PC-9 (cell line): Measurements from ENCODE around the gene CDC14B. TPM values are rescaled to one million over a fixed set of nuclear protein-coding genes. Genes with fewer than 3 reads are reported as not detected.
"Not testable (repeated sequence)": the region's sequence is repeated elsewhere in the genome, so short reads cannot be mapped to it uniquely, and the experiment has no call there.

Experiments
- BruUV-seq: library from RNA; stranded (reverse); fragments of 400-500 nt; replicated peaks from 2 replicates; lab custom pipeline; 2021; lab: Mats Ljungman, UMichigan
- CTCF ChIA-PET: fragments of 300-600 bp; sonication (Branson Sonifier 250); formaldehyde crosslinking; loops from one replicate; lab custom pipeline; 2022; ENCODE audit warnings: antibody characterized with exemption; lab: Charles Lee
- POLR2A ChIA-PET: fragments of 300-600 bp; sonication (Branson Sonifier 250); formaldehyde crosslinking; loops from one replicate; lab custom pipeline; 2022; ENCODE audit warnings: antibody characterized with exemption; ENCODE audit not compliant: unreplicated experiment; lab: Charles Lee
- DNase-seq, 2 experiments: peaks; one replicate each; pipeline versions ENCODE4 v3.0.0 to v3.0.0-alpha.2; 2015 to 2022; ENCODE audit warnings: mixed read lengths in 1 of 2
- H2AFZ ChIP-seq: fragments of 200-600 bp; sonication (generic); 2 replicates; pipeline ENCODE4 v1.8.1; 2017; ENCODE audit warnings: antibody characterized with exemption
- H3F3A ChIP-seq: fragments of 200-600 bp; sonication (generic); 2 replicates; pipeline ENCODE4 v1.8.1; 2017; ENCODE audit warnings: antibody characterized with exemption, mild to moderate bottlenecking, low read depth; ENCODE audit not compliant: insufficient read depth
- H3K27ac ChIP-seq: fragments of 200-600 bp; sonication (generic); 2 replicates; pipeline ENCODE4 v1.6.1; 2016; ENCODE audit warnings: mixed run types
- H3K27me3 ChIP-seq: fragments of 200-600 bp; sonication (generic); 2 replicates; pipeline ENCODE4 v1.6.1; 2016; ENCODE audit warnings: low read depth, mixed run types; ENCODE audit not compliant: insufficient read depth
- H3K36me3 ChIP-seq: fragments of 200-600 bp; sonication (generic); 2 replicates; pipeline ENCODE4 v1.6.1; 2016; ENCODE audit warnings: low read depth, mixed run types
- H3K4me1 ChIP-seq: fragments of 200-600 bp; sonication (generic); replicated peaks from 2 replicates; pipeline ENCODE4 v1.6.1; 2016; ENCODE audit warnings: mixed run types; ENCODE audit not compliant: insufficient read depth
- H3K4me2 ChIP-seq: fragments of 200-600 bp; sonication (generic); 2 replicates; pipeline ENCODE4 v1.6.1; 2017; ENCODE audit warnings: mixed run types
- H3K4me3 ChIP-seq: fragments of 200-600 bp; sonication (generic); 2 replicates; pipeline ENCODE4 v1.6.1; 2016; ENCODE audit warnings: mixed run types
- H3K79me2 ChIP-seq: fragments of 200-600 bp; sonication (generic); 2 replicates; pipeline ENCODE4 v1.6.1; 2017; ENCODE audit warnings: low read depth, mixed run types
- H3K9me2 ChIP-seq: fragments of 200-600 bp; sonication (generic); 2 replicates; pipeline ENCODE4 v1.8.1; 2017; ENCODE audit warnings: mild to moderate bottlenecking; ENCODE audit not compliant: insufficient read depth
- H3K9me3 ChIP-seq: fragments of 200-600 bp; sonication (generic); 2 replicates; pipeline ENCODE4 v1.8.1; 2016; ENCODE audit warnings: low read depth; ENCODE audit not compliant: insufficient read depth
- H4K20me1 ChIP-seq: fragments of 200-600 bp; sonication (generic); 2 replicates; pipeline ENCODE4 v1.8.1; 2017; ENCODE audit not compliant: insufficient read depth
- EZH2 ChIP-seq: fragments of 200-600 bp; sonication (generic); IDR thresholded peaks from 2 replicates; pipeline ENCODE4 v1.8.0; 2017; ENCODE audit warnings: antibody characterized with exemption, low read depth
- intact Hi-C: fragments of 100-400 bp; cut with micrococcal nuclease; formaldehyde crosslinking; loops from one replicate; pipeline ENCODE4 v1.10.0; 2022; ENCODE audit not compliant: unreplicated experiment
- total RNA-seq: library from RNA; stranded (reverse); gene quantifications from 2 replicates; pipeline ENCODE4 v1.2.3, GENCODE V29; 2021
- TF ChIP-seq, protein P1 (sequence below): fragments of 200-600 bp; sonication (generic); conservative IDR thresholded peaks from 2 replicates; pipeline ENCODE4 v1.6.1; 2017; ENCODE audit warnings: mixed run types, antibody characterized with exemption, mild to moderate bottlenecking, moderate library complexity

Gene CDC14B
- total RNA-seq, 1 experiment from 2014 or later, result 47.2 TPM

GRCh38 chr9:96505316-96505991 is 114.2 kb downstream of the CDC14B start:
- Histone ChIP-seq H3K4me1 (no peaks in the 10 kb centered on the region; the same call in 1 of the 2 replicates), H3F3A (no peaks in the 10 kb centered on the region), H3K27ac (no peak overlapping the region), H3K4me2 (no peak overlapping the region), H3K4me3 (no peak overlapping the region), H3K9me2 (no peaks in the 10 kb centered on the region), H2AFZ (no peak overlapping the region), H4K20me1 (no peaks in the 10 kb centered on the region), H3K9me3 (no peaks in the 10 kb centered on the region), H3K36me3 (no peaks in the 10 kb centered on the region), H3K79me2 (no peaks in the 10 kb centered on the region), H3K27me3 (no peaks in the 10 kb centered on the region)
- no TSS peak for BruUV-seq
- ChIA-PET POLR2A (no interaction called here), CTCF (interaction anchor here (0.5 kb wide), 1 partner anchor 238 kb away, joined by 5 read pairs; no protein-coding TSS in a partner anchor)
- intact Hi-C loops, result no loop called here
- DNase-seq, result no peak
- no peak for TF ChIP-seq EZH2
- TF ChIP-seq, protein P1, sequence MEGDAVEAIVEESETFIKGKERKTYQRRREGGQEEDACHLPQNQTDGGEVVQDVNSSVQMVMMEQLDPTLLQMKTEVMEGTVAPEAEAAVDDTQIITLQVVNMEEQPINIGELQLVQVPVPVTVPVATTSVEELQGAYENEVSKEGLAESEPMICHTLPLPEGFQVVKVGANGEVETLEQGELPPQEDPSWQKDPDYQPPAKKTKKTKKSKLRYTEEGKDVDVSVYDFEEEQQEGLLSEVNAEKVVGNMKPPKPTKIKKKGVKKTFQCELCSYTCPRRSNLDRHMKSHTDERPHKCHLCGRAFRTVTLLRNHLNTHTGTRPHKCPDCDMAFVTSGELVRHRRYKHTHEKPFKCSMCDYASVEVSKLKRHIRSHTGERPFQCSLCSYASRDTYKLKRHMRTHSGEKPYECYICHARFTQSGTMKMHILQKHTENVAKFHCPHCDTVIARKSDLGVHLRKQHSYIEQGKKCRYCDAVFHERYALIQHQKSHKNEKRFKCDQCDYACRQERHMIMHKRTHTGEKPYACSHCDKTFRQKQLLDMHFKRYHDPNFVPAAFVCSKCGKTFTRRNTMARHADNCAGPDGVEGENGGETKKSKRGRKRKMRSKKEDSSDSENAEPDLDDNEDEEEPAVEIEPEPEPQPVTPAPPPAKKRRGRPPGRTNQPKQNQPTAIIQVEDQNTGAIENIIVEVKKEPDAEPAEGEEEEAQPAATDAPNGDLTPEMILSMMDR, result no peak

GRCh38 chr9:96503918-96504317 is 115.7 kb downstream of the CDC14B start:
- H3K27ac ChIP-seq, result no peak overlapping the region
- no peaks in the 10 kb centered on the region for H3K9me3 ChIP-seq
- no peaks in the 10 kb centered on the region for H3K27me3 ChIP-seq
- POLR2A ChIA-PET, result no interaction called here
- H4K20me1 ChIP-seq, result no peaks in the 10 kb centered on the region
- no peaks in the 10 kb centered on the region; the same call in 1 of the 2 replicates for H3K4me1 ChIP-seq
- H3K4me3 ChIP-seq, result no peak overlapping the region
- no TSS peak for BruUV-seq
- H3K79me2 ChIP-seq, result no peaks in the 10 kb centered on the region
- no peak overlapping the region for H2AFZ ChIP-seq
- no peaks in the 10 kb centered on the region for H3F3A ChIP-seq
- H3K9me2 ChIP-seq, result no peaks in the 10 kb centered on the region
- intact Hi-C loops, result no loop called here
- no peaks in the 10 kb centered on the region for H3K36me3 ChIP-seq
- DNase-seq, result no peak
- TF ChIP-seq, protein P1, result no peak
- no peak for TF ChIP-seq EZH2
- CTCF ChIA-PET, result no interaction called here
- no peak overlapping the region for H3K4me2 ChIP-seq

DNA sequence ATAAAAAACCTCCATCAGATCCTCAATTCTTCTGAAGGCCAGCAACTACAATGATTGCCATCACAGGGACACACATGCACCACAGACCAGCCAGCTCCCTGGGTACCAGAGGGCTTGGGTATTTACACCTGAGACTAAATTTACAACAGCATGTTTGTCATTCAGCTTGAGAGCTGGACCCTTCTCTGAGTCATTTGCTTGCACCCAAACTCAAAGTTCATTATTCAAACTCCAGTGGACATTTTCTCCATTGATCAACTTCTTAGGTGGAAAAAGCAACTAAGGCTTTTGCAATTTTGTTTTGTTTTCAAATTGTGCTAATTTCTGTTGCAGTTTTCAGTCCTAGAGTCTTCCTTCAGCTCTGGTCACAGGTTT is 116.3 kb downstream of the CDC14B start:
- H3K9me2 ChIP-seq, intact Hi-C loops, BruUV-seq, H2AFZ ChIP-seq, H3K36me3 ChIP-seq, H3K4me1 ChIP-seq, H3K4me2 ChIP-seq, H3K27me3 ChIP-seq, H3K4me3 ChIP-seq, DNase-seq, H3F3A ChIP-seq, H3K9me3 ChIP-seq, H3K79me2 ChIP-seq, POLR2A ChIA-PET, CTCF ChIA-PET, H4K20me1 ChIP-seq, H3K27ac ChIP-seq: not testable (repeated sequence)
